ENCODE measurements around the gene CDC42BPA.

Gene CDC42BPA

GRCh38 chr1:226978432-226979114 lies 339.7 kb downstream of the CDC42BPA start:
- CTCF ChIA-PET, result no interaction called here
- no peak for TF ChIP-seq FOXM1 (IDR thresholded peaks at IDR 0.05; ENCODE audit: borderline replicate concordance)
- no peak for TF ChIP-seq NFRKB (IDR thresholded peaks at IDR 0.05)
- TF ChIP-seq FOXA1 (IDR thresholded peaks at IDR 0.05), result no peak
- TF ChIP-seq TARDBP (IDR thresholded peaks at IDR 0.05), result no peak
- TF ChIP-seq ELF4 (IDR thresholded peaks at IDR 0.05), result no peak
- no peak for TF ChIP-seq BHLHE40 (IDR thresholded peaks at IDR 0.05; ENCODE audit: borderline replicate concordance)
- no peak for TF ChIP-seq FOXK2 (IDR thresholded peaks at IDR 0.05)
- TF ChIP-seq CTBP1 (IDR thresholded peaks at IDR 0.05; ENCODE audit: borderline replicate concordance), result no peak
- TF ChIP-seq SUZ12 (IDR thresholded peaks at IDR 0.05), result no peak
- POLR2A ChIA-PET, result no interaction called here
- no peak for DNase-seq (ENCODE audit: extremely low spot score)

- POLR2A ChIA-PET, result no interaction called here
- CTCF ChIA-PET, result no interaction called here
- TF ChIP-seq FOXM1 (IDR thresholded peaks at IDR 0.05; ENCODE audit: borderline replicate concordance), result no peak
- no peak for TF ChIP-seq L3MBTL2 (conservative IDR thresholded peaks at IDR 0.05)
- TF ChIP-seq ELF4 (IDR thresholded peaks at IDR 0.05), result no peak
- TF ChIP-seq ZNF384 (IDR thresholded peaks at IDR 0.05), result no peak
- TF ChIP-seq LEF1 (IDR thresholded peaks at IDR 0.05; ENCODE audit: borderline replicate concordance), result no peak
- TF ChIP-seq ARNT (IDR thresholded peaks at IDR 0.05), result no peak
- TF ChIP-seq FOXA1 (IDR thresholded peaks at IDR 0.05), result no peak
- TF ChIP-seq HDGF (IDR thresholded peaks at IDR 0.05; ENCODE audit: borderline replicate concordance), result no peak
- TF ChIP-seq BHLHE40 (IDR thresholded peaks at IDR 0.05; ENCODE audit: borderline replicate concordance), result no peak
- TF ChIP-seq SUZ12 (IDR thresholded peaks at IDR 0.05), result no peak
- TF ChIP-seq FOXK2 (IDR thresholded peaks at IDR 0.05), result no peak
- no peak for TF ChIP-seq NFRKB (IDR thresholded peaks at IDR 0.05)
- no peak for TF ChIP-seq PKNOX1 (IDR thresholded peaks at IDR 0.05)
- no peak for TF ChIP-seq SP1 (IDR thresholded peaks at IDR 0.05)
- no peak for TF ChIP-seq TARDBP (IDR thresholded peaks at IDR 0.05)
- TF ChIP-seq CTBP1 (IDR thresholded peaks at IDR 0.05; ENCODE audit: borderline replicate concordance), result no peak
- DNase-seq (ENCODE audit: extremely low spot score), result no peak
These were observed 340.5 kb downstream of the CDC42BPA start for GRCh38 chr1:226977643-226978431.

- POLR2A ChIA-PET, result no interaction called here
- CTCF ChIA-PET, result no interaction called here
- no peak for DNase-seq (ENCODE audit: extremely low spot score)
- TF ChIP-seq FOXM1 (IDR thresholded peaks at IDR 0.05; ENCODE audit: borderline replicate concordance), result no peak
- TF ChIP-seq LEF1 (IDR thresholded peaks at IDR 0.05; ENCODE audit: borderline replicate concordance), result no peak
- TF ChIP-seq FOXA1 (IDR thresholded peaks at IDR 0.05), result no peak
- no peak for TF ChIP-seq HDGF (IDR thresholded peaks at IDR 0.05; ENCODE audit: borderline replicate concordance)
- no peak for TF ChIP-seq BHLHE40 (IDR thresholded peaks at IDR 0.05; ENCODE audit: borderline replicate concordance)
- no peak for TF ChIP-seq FOXK2 (IDR thresholded peaks at IDR 0.05)
- TF ChIP-seq TARDBP (IDR thresholded peaks at IDR 0.05), result no peak
- TF ChIP-seq NFRKB (IDR thresholded peaks at IDR 0.05), result no peak
- no peak for TF ChIP-seq PKNOX1 (IDR thresholded peaks at IDR 0.05)
These were observed 341.2 kb downstream of the CDC42BPA start for GRCh38 chr1:226976978-226977642.

GRCh38 chr1:226976276-226976977 lies 341.9 kb downstream of the CDC42BPA start:
- no peak for TF ChIP-seq ELF4 (IDR thresholded peaks at IDR 0.05)
- TF ChIP-seq NFRKB (IDR thresholded peaks at IDR 0.05), result no peak
- TF ChIP-seq BHLHE40 (IDR thresholded peaks at IDR 0.05; ENCODE audit: borderline replicate concordance), result no peak
- no peak for TF ChIP-seq ARNT (IDR thresholded peaks at IDR 0.05)
- TF ChIP-seq ZNF384 (IDR thresholded peaks at IDR 0.05), result no peak
- no peak for TF ChIP-seq PKNOX1 (IDR thresholded peaks at IDR 0.05)
- TF ChIP-seq SUZ12 (IDR thresholded peaks at IDR 0.05), result no peak
- no peak for TF ChIP-seq TARDBP (IDR thresholded peaks at IDR 0.05)
- TF ChIP-seq FOXM1 (IDR thresholded peaks at IDR 0.05; ENCODE audit: borderline replicate concordance), result no peak
- TF ChIP-seq HDGF (IDR thresholded peaks at IDR 0.05; ENCODE audit: borderline replicate concordance), result no peak
- TF ChIP-seq FOXA1 (IDR thresholded peaks at IDR 0.05), result no peak
- no peak for TF ChIP-seq SP1 (IDR thresholded peaks at IDR 0.05)
- no peak for TF ChIP-seq FOXK2 (IDR thresholded peaks at IDR 0.05)
- TF ChIP-seq CTBP1 (IDR thresholded peaks at IDR 0.05; ENCODE audit: borderline replicate concordance), result no peak
- CTCF ChIA-PET, result no interaction called here

More at GRCh38 chr1:226976276-226976977, 341.9 kb downstream of the CDC42BPA start:
- no peak for DNase-seq (ENCODE audit: extremely low spot score)
- POLR2A ChIA-PET, result no interaction called here
